B cell (primary cell): Measurements from ENCODE around the gene AMBN. TPM values are rescaled to one million over a fixed set of nuclear protein-coding genes. Genes with fewer than 3 reads are reported as not detected.

Experiments
- ATAC-seq: fragments of 200-7000 bp; cut with Tn5 transposase; one replicate; pipeline ENCODE4 v1.10.0; 2021; ENCODE audit warnings: low read depth, mild to moderate bottlenecking, moderate number of reproducible peaks, moderate library complexity
- CTCF ChIA-PET: fragments of 350-600 bp; sonication (Branson Sonifier 250); formaldehyde crosslinking; loops from one replicate; lab custom pipeline; 2021; ENCODE audit warnings: antibody characterized with exemption, inconsistent platforms; lab: Charles Lee
- POLR2A ChIA-PET: fragments of 350-600 bp; sonication (Branson Sonifier 250); formaldehyde crosslinking; loops from one replicate; lab custom pipeline; 2021; ENCODE audit warnings: antibody characterized with exemption; lab: Charles Lee
- DNase-seq: peaks from one replicate; pipeline ENCODE4 v3.0.0; 2013
- H2AFZ ChIP-seq: 2 replicates; pipeline ENCODE4 v1.6.1; 2012; ENCODE audit warnings: mild to moderate bottlenecking, low read depth, low read length; ENCODE audit not compliant: insufficient read depth, poor library complexity, severe bottlenecking
- H3K27ac ChIP-seq, 2 donors: 1 replicate in 1 of 2; 2 replicates in 1 of 2; pipeline ENCODE4 v1.5.1; 2012 to 2013; ENCODE audit warnings: low read length in 2 of 2, mild to moderate bottlenecking in 2 of 2, moderate library complexity in 1 of 2
- H3K27me3 ChIP-seq, 4 experiments: fragments of 200-600 bp in 1 of 4; sonication (generic) in 1 of 4; replicated peaks in 1 of 4; 1 replicate in 2 of 4; 2 replicates in 2 of 4; pipeline versions ENCODE4 v1.6.1 to v1.7.0; 2013 to 2016; ENCODE audit warnings: low read length in 3 of 4, mild to moderate bottlenecking in 2 of 4, mixed read lengths in 1 of 4, moderate library complexity in 1 of 4; ENCODE audit not compliant: insufficient read depth in 4 of 4, control insufficient read depth in 3 of 4; ENCODE audit errors: control extremely low read depth in 1 of 4
- H3K36me3 ChIP-seq, 2 experiments: replicated peaks in 1 of 2; 1 replicate in 1 of 2; 2 replicates in 1 of 2; pipeline versions ENCODE4 v1.6.1 to v1.7.1; 2013; ENCODE audit warnings: low read length in 1 of 2; ENCODE audit not compliant: insufficient read depth in 2 of 2, control insufficient read depth in 1 of 2; ENCODE audit errors: control extremely low read depth in 1 of 2, extremely low read depth in 1 of 2
- H3K4me1 ChIP-seq, 2 donors: fragments of 200-600 bp in 1 of 2; sonication (generic) in 1 of 2; 1 replicate in 1 of 2; 2 replicates in 1 of 2; pipeline versions ENCODE4 v1.5.1 to v1.6.1; 2013 to 2017; ENCODE audit warnings: low read length in 2 of 2; ENCODE audit not compliant: control insufficient read depth in 2 of 2, insufficient read depth in 2 of 2
- H3K4me2 ChIP-seq: replicated peaks from 2 replicates; pipeline ENCODE3; 2012; ENCODE audit warnings: mild to moderate bottlenecking, low read depth, low read length; ENCODE audit not compliant: poor library complexity, severe bottlenecking
- H3K4me3 ChIP-seq, 5 experiments: fragments of 200-600 bp in 1 of 5; sonication (generic) in 1 of 5; 1 replicate in 3 of 5; 2 replicates in 2 of 5; pipeline versions ENCODE4 v1.5.1 to v1.7.0; 2011 to 2016; ENCODE audit warnings: low read length in 4 of 5, mild to moderate bottlenecking in 4 of 5, low read depth in 2 of 5, control low read depth in 1 of 5, moderate library complexity in 1 of 5; ENCODE audit not compliant: insufficient read depth in 1 of 5; ENCODE audit errors: control extremely low read depth in 1 of 5, extremely low read depth in 1 of 5
- H3K79me2 ChIP-seq: fragments of 200-600 bp; sonication (generic); one replicate; pipeline ENCODE4 v1.6.0; 2016; ENCODE audit warnings: low read length; ENCODE audit not compliant: control insufficient read depth, insufficient read depth
- H3K9ac ChIP-seq: fragments of 200-600 bp; sonication (generic); 2 replicates; pipeline ENCODE4 v1.6.1; 2017; ENCODE audit warnings: mild to moderate bottlenecking, low read length, moderate library complexity
- H3K9me3 ChIP-seq, 3 donors: one replicate each; pipeline versions ENCODE4 v1.6.1 to v1.7.1; 2013; ENCODE audit warnings: low read length in 2 of 3; ENCODE audit not compliant: control insufficient read depth in 2 of 3, insufficient read depth in 1 of 3; ENCODE audit errors: control extremely low read depth in 1 of 3
- H4K20me1 ChIP-seq: 2 replicates; pipeline ENCODE4 v1.6.0; 2012; ENCODE audit warnings: mild to moderate bottlenecking, low read length; ENCODE audit not compliant: insufficient read depth, control insufficient read depth, poor library complexity, severe bottlenecking
- H3K27ac Mint-ChIP-seq: one replicate; pipeline ENCODE4 v1.8.0; 2021; ENCODE audit warnings: mixed read lengths
- H3K27me3 Mint-ChIP-seq: one replicate; pipeline ENCODE4 v1.8.0; 2021; ENCODE audit warnings: mixed read lengths
- H3K4me1 Mint-ChIP-seq: one replicate; pipeline ENCODE4 v1.8.0; 2021; ENCODE audit warnings: mixed read lengths
- H3K4me3 Mint-ChIP-seq: one replicate; pipeline ENCODE4 v1.8.0; 2021; ENCODE audit warnings: mixed read lengths
- H3K9me3 Mint-ChIP-seq: one replicate; pipeline ENCODE4 v1.8.0; 2022; ENCODE audit warnings: mixed read lengths; ENCODE audit not compliant: insufficient read depth
- CTCF ChIP-seq: fragments of 200-600 bp; IDR thresholded peaks from one replicate; pipeline ENCODE4 v1.8.0; 2022; ENCODE audit warnings: antibody characterized with exemption, mild to moderate bottlenecking
- EZH2 ChIP-seq: IDR thresholded peaks from 2 replicates; pipeline ENCODE4 v1.6.1; 2012; ENCODE audit warnings: borderline replicate concordance, low read depth, mild to moderate bottlenecking, moderate library complexity, low read length; ENCODE audit not compliant: insufficient read depth, poor library complexity, severe bottlenecking
- WGBS: methylation state at CpG from one replicate; pipeline ENCODE4 v1.1.5; 2013; ENCODE audit warnings: missing lambda C conversion rate; ENCODE audit not compliant: insufficient coverage; 5-methylcytosine and 5-hydroxymethylcytosine counted together
- intact Hi-C: fragments of 100-400 bp; cut with micrococcal nuclease; formaldehyde crosslinking; loops from one replicate; pipeline ENCODE4 v1.10.0; 2022
- polyA plus RNA-seq: library from polyadenylated mRNA; depleted of rRNA; stranded (reverse); fragments of >200 nt; gene quantifications from 2 replicates; pipeline ENCODE4 v1.2.3, GENCODE V29; 2012
- total RNA-seq, 2 donors: library from RNA; stranded (reverse); fragments of 120-200 nt in 1 of 2; gene quantifications; 1 replicate in 1 of 2; 2 replicates in 1 of 2; pipeline versions ENCODE4 v1.2.3 to v1.2.4, GENCODE V29; 2013 to 2022

Gene AMBN
- total and polyA plus RNA-seq, 2 donors (not counting 1 experiment from before 2014, with no cell fraction given) = not detected

GRCh38 chr4:70603856-70604255, 11.8 kb downstream of the AMBN start:
- ATAC-seq = no peak
- Mint-ChIP-seq H3K27me3 (peaks cover 7% of the 10 kb centered on the region), H3K4me1 (no peaks in the 10 kb centered on the region), H3K4me3 (no peak overlapping the region), H3K9me3 (no peaks in the 10 kb centered on the region), H3K27ac (no peak overlapping the region)
- intact Hi-C loops = loop anchor here (5.0 kb wide), 2 partner anchors 403 to 1863 kb away; no protein-coding TSS in a partner anchor
- Histone ChIP-seq H2AFZ (no peak overlapping the region), H3K4me1 (peaks cover 0 to 3% of the 10 kb centered on the region in 2 donors), H3K36me3 (no peaks in the 10 kb centered on the region), H4K20me1 (no peaks in the 10 kb centered on the region), H3K27ac (no peak overlapping the region), H3K79me2 (no peaks in the 10 kb centered on the region), H3K27me3 (no peaks in the 10 kb centered on the region), H3K4me3 (no peak overlapping the region), H3K9ac (no peak overlapping the region), H3K9me3 (no peaks in the 10 kb centered on the region), H3K4me2 (no peak overlapping the region)
- 57% methylated on average over 1 of the region's 3 CpGs for WGBS
- ChIA-PET POLR2A (no interaction called here), CTCF (no interaction called here)
- DNase-seq = no peak
- TF ChIP-seq EZH2 (no peak), CTCF (no peak)

GRCh38 chr4:70606459-70606858, 14.4 kb downstream of the AMBN start:
- TF ChIP-seq CTCF (no peak), EZH2 (no peak)
- no peaks in the 10 kb centered on the region for H3K36me3 ChIP-seq
- intact Hi-C loops = no loop called here
- H3K27me3 Mint-ChIP-seq = peaks cover 7% of the 10 kb centered on the region
- CTCF ChIA-PET = interaction anchor here (0.6 to 1.1 kb wide), 3 partner anchors 21 to 1698 kb away, joined by 3 to 4 read pairs (median 3); no protein-coding TSS in a partner anchor
- H3K9me3 ChIP-seq = no peaks in the 10 kb centered on the region
- no peaks in the 10 kb centered on the region for H3K4me1 Mint-ChIP-seq
- no peaks in the 10 kb centered on the region for H4K20me1 ChIP-seq
- no peak overlapping the region for H3K27ac Mint-ChIP-seq
- no peaks in the 10 kb centered on the region for H3K9me3 Mint-ChIP-seq
- no peak overlapping the region for H2AFZ ChIP-seq
- H3K4me2 ChIP-seq = no peak overlapping the region
- ATAC-seq (no peak), DNase-seq (no peak)
- POLR2A ChIA-PET = interaction anchor here (0.6 kb wide), 2 partner anchors 73 to 238 kb away, joined by 3 to 5 read pairs; no protein-coding TSS in a partner anchor
- H3K27ac ChIP-seq = no peak overlapping the region
- H3K4me3 Mint-ChIP-seq = no peak overlapping the region
- H3K9ac ChIP-seq = no peak overlapping the region
- 87% methylated on average over 7 of the region's 8 CpGs for WGBS
- peaks cover 0 to 3% of the 10 kb centered on the region in 2 donors for H3K4me1 ChIP-seq
- no peak overlapping the region for H3K4me3 ChIP-seq
- no peaks in the 10 kb centered on the region for H3K27me3 ChIP-seq
- no peaks in the 10 kb centered on the region for H3K79me2 ChIP-seq
